Glomerular visceral epithelial cell (primary cell): ENCODE measurements around the gene CDKN2D.

Experiments used
- DNase-seq: peaks from one replicate; pipeline ENCODE4 v3.0.0-alpha.2; 2016; ENCODE audit errors: extremely low spot score

CDKN2D gene

DNA sequence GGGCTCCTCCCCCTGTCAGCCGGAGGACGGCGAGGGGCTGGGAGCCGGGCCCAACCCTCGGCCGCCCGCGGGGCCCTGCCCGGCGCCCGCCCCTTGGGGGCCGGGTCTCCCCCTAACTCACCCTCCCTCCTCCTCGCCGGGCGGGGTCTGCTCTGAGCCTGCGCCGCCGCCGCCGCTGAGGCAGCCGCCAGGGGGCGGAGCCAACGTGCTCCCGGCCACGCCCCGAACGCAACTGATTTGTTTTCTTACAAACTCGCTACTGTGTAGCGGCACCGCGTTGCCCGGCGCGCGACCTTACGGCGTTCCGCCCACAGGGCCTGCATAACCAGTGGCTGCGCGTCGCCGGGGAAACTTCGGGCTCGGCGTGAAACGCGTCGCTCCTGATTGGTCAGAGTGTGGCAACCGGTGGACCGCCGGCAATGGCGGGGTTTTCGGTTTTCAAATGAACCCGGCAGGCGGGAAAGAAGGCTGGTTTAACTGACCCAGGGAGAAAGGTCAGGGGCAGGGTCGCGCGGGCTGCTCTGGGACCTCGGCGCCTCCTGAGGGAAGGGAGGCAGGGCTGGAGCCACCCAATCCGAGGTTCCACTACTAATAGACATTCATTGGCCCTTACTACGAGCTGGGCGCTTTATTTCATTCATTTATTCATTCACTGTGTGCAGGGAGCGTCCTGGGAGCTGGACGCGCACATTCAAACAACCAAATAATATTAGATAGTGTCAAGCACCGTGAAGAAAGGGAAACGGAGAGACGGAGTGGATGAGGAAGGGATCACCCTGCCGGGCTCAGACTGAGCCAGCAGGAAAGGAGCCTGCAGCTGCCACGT, at the start of gene CDKN2D:
CDKN2D (minus strand) TSS at position 154 of the 826 bp plus-strand sequence. CDS start 326 bp downstream, outside the sequence.
- DNase-seq: peak; percentile 100

GRCh38 chr19:10617409-10618121, 48.8 kb upstream of the CDKN2D start:
- DNase-seq: peak; percentile 44

DNA sequence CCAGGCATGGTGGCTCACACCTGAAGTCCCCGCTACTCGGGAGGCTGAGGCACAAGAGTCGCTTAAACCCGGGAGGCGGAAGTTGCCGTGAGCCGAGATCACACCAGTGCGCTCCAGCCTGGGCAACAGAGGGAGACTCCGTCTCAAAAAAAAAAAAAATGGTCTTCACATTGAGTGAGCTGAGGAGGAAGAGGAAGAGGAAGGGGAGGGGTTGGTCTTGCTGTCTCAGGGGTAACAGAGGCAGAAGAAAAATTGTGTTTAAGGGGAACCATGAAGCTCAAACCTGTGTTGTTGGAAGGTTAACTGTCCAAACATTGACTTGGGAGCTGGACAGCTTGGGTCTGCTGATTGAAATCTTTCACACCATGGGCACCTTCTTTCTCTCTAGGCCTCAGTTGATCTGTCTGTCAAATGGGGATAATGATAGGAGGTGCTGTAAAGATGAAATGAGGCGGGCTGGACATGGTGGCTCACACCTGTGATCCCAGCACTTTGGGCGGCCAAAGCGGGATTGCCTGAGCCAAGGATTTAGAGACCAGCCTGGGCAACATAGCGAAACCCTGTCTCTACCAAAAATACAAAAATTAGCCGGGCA, 46.7 kb upstream of the CDKN2D start:
- DNase-seq: no peak

DNA sequence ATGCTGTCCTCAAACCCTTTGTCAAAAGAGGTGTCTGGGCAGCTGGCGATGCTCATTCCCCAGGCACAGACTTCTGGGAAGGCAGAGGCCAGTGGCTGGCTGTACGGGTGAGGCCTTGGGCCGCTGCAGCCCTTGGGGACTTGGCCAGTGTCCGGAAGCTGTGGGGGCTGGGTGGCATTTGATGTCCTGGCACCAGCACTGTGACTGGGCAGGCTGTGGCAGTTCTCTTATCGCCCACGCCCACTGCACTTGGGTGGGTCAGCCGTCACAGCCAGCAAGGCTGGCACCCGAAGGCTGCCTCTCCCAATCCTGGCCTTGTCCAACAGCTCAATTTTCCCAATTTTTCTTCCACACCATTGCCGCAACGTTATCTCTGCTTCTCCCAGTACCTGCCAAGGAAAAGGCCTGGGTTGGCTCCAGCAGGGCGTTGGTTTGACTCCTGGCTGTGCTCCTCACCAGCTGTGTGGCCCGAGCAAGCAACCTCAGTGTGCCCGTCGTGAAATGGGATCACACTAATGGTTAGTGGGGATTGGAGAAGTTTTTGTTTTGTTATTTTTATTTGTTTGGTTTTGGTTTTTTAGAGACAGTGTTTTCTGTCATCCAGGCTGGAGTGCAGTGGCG, 43.8 kb upstream of the CDKN2D start:
- DNase-seq: no peak

DNA sequence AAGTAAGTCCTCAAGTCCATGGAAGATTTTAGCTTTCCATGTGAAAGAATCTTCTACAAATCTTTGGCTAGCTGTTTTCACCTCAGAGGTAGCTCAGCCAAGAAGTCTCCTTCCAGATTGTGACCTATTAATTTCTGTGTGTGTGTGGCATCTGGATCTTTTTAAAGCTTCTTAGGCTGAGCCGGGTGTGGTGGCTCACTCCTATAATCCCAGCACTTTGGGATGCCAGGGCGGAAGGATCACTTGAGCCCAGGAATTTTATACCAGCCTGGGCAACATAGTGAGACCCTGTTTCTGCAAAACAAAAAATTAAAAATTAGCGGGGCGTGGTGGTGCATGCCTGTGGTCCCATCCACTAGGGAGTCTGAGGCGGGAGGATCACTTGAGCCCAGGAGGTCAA, 43.1 kb upstream of the CDKN2D start:
- no peak for DNase-seq

DNA sequence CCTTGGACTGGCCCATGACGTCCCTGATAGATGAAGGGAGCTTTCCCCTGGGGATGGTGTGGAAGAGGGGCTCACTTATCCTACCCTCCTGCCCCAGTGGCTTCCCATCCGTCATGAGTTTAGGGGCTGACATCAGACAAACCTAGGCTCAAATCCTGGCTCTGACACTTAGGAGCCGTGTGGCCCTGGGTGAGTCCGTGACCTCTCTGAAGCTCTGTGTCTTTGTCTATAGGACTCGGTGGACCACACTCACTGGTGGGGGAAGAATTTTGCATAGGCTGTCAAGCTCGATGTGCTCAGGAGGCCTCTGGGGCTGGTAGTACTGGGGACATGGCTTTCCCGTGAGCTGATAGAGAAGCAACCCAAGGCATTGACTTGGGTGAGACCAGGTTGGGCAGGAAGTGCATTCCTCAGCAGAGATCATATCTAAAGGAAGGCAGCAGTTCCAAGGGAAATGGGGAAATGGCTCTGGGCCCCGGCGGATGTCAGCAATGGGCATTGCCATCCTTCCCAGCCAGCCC, 35.7 kb upstream of the CDKN2D start:
- DNase-seq: no peak

- no peak for DNase-seq
These were observed 35.2 kb upstream of the CDKN2D start for GRCh38 chr19:10603873-10604459.

DNA sequence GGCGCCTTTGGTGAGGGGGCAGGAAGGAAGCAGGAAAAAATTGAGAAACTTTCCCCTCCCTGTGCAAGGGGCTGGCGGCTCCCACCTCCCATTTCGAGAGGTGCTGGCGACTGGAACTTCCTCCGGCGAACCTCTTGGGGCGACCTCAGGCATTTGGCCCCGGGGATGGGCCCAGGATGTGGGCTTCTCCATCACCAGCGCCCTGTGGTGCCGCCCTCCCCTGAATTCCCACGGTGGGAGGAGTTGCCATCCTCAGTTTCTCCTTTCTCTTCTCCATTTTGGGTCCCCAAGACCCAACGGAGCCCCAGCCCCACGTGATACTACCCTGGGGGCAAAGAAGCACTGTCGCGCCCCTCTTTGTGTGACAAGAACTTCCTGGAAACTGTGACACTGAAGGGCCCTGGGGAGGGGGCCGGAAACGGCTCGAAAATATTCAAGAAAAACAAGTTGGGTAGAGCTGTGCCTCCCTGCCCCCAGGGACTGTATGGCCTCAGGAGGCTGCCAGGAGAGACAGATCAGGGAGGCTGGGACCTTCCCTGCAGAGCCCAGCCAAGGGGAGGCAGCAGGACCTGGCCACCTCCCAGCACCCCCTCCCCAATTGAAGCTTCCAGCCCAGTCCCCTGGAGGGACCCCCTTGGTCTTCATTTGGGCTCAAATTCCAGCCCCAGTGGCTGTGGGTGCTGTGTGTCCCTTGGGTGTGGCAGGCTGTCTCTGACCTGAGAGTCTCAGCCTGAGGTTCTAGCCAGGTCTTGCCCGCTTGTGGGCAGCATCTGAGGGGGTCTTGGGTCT, 34.5 kb upstream of the CDKN2D start:
- no peak for DNase-seq

- DNase-seq: peak; percentile 81
These were observed 33.7 kb upstream of the CDKN2D start for GRCh38 chr19:10602330-10603083.

- DNase-seq: no peak
These were observed 33.2 kb upstream of the CDKN2D start for GRCh38 chr19:10601999-10602329.

GRCh38 chr19:10600149-10600548, 31.4 kb upstream of the CDKN2D start:
- DNase-seq: no peak

DNA sequence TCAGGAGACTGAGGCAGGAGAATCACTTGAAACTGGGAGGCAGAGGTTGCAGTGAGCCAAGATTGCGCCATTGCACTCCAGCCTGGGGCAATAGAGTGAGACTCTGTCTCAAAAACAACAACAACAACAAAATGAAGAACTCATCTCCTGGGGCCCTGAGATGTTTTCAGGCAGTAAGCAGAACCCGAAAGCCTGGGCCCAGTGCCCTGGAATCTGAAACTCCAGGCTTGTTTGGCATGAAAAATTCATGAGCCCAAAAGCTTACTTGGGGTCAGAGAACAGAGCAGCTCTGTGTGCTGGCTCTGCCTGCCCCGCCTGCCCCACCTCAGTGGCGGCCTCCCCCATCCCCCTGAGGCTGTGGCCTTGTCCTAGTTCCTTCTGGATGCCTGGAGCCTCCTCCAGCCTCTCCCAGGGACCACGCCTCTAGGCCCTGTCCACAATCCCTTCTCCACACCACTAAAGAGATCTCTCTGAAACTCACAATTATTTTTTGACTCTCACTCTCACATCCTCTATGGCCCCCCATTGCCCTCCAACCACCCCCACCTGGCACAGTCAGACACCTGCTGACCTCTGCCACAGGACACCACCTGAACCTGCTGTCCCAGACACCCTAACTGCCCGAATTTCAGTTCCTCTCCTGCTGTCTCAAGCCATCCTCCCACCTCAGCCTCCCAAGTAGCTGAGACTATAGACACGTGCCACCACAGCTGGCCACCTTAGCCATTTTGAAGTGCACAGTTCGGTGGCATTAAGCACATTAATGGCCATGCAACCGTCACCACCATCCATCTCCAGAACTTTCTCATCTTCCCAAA, 25.2 kb upstream of the CDKN2D start:
- no peak for DNase-seq

DNA sequence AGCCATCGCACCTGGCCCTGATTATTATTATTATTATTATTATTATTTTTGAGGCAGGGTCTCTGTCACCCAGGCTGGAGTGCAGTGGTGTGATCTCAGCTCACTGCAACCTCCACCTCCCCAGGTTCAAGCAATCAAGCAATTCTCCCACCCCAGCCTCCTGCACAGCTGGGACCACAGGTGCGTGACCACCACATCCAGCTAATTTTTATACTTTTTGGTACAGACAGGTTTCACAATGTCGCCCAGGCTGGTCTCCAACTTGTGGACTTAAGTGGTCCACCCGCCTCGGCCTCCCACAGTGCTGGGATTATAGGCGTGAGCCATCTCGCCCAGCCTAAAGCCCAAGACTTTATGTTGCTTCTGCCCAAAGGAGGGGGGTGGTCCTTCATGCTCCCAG, 24.4 kb upstream of the CDKN2D start:
- DNase-seq: no peak

DNA sequence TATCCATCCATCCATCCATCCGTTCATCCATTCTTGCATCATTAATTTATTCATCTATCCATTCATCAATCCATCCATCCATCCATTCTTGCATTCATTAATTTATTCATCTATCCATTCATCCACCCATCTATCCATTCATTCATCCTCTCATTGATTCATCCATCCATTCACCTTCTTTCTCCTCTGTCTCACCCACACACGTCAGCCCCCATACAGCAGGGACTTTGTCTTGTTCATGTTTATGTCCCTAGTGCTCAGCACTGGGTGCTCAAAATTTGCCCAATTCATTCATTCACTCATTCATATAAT, 19.0 kb upstream of the CDKN2D start:
- DNase-seq: no peak

DNA sequence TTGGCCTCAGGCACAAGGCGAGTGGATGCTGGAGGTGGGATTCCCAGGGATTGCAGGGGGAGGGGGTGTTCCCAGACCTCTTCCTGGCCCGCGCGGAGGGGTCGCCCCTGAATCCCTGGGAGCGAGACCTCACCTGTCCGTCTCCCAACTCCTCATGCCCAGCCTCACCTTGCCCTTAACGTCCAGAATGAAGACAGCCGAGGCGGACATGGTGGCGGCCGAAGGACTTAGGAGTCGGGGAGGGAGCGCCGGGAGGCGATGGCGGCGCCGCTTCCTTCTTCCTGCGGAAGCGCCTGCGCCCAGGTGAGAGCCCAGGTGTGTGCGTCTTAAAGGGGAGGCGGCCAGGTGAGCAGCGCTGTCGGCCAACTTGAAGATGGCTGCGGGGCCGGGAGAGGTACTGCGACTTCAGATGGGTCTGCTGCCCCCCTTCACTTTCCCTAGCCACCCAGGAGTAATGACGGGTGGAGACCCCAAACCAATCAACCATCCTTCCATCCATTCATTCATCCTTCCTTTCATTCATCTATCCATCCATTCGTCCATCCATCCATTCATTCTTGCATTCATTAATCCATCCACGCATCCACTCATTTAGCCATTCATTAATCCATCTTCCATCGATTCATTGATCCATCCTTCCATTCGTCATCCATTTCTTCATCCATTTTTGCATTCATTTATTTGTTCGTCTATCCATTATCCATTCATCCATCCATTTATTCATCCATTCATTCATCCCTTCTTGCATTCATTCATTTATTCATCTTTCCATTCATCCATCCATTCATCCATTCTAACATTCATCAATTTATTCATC, 18.5 kb upstream of the CDKN2D start, which contains the start of gene AP1M2:
AP1M2 (minus strand) TSS at position 291 of the 817 bp plus-strand sequence; CDS start at position 210, 81 bp downstream.
- DNase-seq: no peak

GRCh38 chr19:10586396-10586795, 17.6 kb upstream of the CDKN2D start:
- DNase-seq: no peak

DNA sequence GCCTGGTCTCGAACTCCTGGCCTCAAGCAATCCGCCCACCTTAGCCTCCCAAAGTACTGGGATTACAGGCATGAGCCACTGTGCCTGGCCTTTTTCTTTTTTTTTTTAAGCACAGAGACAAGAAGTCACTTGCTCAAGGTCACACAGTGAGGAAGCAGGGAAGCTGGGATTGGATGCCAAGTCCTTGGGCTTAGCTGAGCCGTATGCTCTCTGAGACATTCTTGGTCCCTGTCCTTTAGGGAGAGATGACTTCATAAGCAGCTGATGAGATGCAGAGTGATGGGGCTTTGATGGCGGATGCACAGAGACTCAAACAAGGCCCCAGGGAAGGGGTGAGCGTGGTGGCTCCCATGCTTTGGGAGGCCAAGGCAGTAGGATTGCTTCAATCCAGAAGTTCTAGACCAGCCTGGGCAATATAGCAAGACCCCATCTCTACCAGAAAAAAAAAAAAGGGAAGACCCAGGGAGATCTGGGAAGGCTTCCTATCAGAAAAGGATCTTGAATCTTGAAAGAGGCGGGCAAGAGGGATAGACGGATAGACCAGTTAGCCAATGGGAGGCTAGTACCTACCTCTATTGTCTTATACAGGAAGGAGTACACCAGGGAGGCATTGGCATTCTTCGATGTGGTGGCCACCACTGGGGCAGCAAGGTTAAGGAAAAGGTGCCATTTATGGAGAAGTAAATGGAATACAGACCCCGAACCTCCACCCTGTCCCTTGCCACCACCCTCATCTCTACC, 14.4 kb upstream of the CDKN2D start:
- DNase-seq: no peak

GRCh38 chr19:10582091-10582490, 13.3 kb upstream of the CDKN2D start:
- no peak for DNase-seq
